Activated CD4-positive, alpha-beta T cell treated with anti-CD3 and anti-CD28 coated beads, Interleukin-2, amount 10 ng/mL, durations not matched to agents 24 days and 14 days (primary cell): ENCODE measurements around the gene BPIFA1. TPM values are rescaled to one million over a fixed set of nuclear protein-coding genes. Genes with fewer than 3 reads are reported as not detected.

ENCODE experiments used
- DNase-seq: peaks from one replicate; pipeline ENCODE4 v3.0.0; 2022
- H3K27ac Mint-ChIP-seq: one replicate; pipeline ENCODE4 v1.8.0; 2022; ENCODE audit warnings: mild to moderate bottlenecking, mixed read lengths
- H3K27me3 Mint-ChIP-seq: one replicate; pipeline ENCODE4 v1.8.0; 2022; ENCODE audit warnings: mixed read lengths
- H3K36me3 Mint-ChIP-seq: one replicate; pipeline ENCODE4 v1.8.0; 2022; ENCODE audit warnings: low read depth, mild to moderate bottlenecking, mixed read lengths
- H3K4me1 Mint-ChIP-seq: one replicate; pipeline ENCODE4 v1.8.0; 2021; ENCODE audit warnings: mixed read lengths
- H3K4me3 Mint-ChIP-seq: one replicate; pipeline ENCODE4 v1.8.0; 2022; ENCODE audit warnings: mild to moderate bottlenecking, moderate library complexity, mixed read lengths
- H3K9me3 Mint-ChIP-seq: one replicate; pipeline ENCODE4 v1.8.0; 2021; ENCODE audit warnings: mixed read lengths
- intact Hi-C: fragments of 100-400 bp; cut with micrococcal nuclease; formaldehyde crosslinking; loops from one replicate; pipeline ENCODE4 v1.15.1; 2023
- total RNA-seq: library from RNA; stranded (reverse); gene quantifications from 2 replicates; pipeline ENCODE4 v1.2.3, GENCODE V29; 2022

Gene BPIFA1
- total RNA-seq, 1 donor from 2014 or later = not detected

DNA sequence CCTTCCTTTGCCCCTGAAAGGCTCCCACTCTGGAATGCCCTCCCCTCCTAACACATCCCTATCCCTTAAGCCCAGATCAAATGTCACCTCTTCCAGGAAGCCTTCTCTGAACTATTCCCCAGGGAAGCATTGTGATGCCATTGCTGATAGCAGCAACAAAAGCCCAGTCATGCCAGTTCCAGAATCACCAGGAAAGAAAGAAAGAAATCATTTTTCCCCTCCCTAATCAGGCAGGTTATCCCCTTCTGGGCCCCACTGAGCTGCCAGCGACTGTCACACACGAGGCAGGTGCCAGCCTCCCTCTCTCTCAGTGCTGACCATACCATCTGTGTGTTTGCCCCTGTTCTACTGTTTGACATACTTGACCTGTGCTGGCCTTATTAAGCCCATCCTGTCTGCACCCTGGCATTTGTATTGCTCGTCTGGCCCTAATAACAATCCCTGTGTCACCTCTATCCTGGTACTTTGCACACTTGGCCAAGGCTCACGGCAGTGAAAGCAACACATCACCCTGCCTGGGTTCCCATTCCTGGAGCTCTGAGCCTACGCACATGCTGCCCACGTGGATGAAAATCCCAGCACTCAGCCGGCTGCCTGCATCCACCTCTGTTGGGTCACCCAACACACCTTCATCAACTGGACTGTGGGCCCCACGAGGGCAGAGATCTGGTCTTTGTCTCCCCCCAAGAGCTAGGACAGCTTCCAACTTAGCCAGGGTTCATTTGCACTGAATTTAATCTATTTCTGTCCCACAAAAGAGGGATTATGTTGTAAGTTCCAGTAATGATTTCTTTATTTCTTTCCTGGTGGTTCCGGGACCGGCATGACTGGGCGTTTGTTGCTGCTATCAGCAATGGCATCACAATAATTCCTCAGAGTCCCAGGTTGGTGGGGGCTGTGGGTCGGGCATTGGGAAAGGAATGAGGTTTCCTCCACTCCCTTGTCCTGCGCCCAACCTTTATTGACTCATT lies 42.0 kb downstream of the BPIFA1 start:
- no peaks in the 10 kb centered on the region for H3K36me3 Mint-ChIP-seq
- no peak overlapping the region for H3K27ac Mint-ChIP-seq
- H3K9me3 Mint-ChIP-seq = no peaks in the 10 kb centered on the region
- intact Hi-C loops = no loop called here
- no peak overlapping the region for H3K4me3 Mint-ChIP-seq
- DNase-seq = no peak
- no peaks in the 10 kb centered on the region for H3K4me1 Mint-ChIP-seq
- peaks cover 6% of the 10 kb centered on the region for H3K27me3 Mint-ChIP-seq

DNA sequence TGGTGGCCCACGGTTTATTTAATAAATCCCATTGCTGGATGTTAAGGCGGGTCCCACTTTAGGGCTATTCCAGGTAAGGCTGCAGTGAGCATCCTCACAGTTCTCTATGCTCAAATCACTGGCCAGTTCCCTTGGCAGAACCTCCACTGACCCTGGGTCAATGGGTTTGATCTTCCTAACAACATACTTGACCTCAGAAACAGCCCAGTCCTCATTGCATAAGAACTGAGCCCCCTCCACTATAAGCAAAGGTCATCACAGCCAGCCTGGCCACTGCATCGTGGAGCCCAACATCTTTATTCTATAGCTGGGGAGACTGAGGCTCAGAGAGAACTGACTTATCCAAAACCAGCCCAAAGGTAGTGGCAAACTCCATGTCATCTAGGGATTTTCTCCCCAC lies 42.9 kb downstream of the BPIFA1 start:
- Mint-ChIP-seq H3K27ac (no peak overlapping the region), H3K4me1 (no peaks in the 10 kb centered on the region), H3K36me3 (no peaks in the 10 kb centered on the region), H3K4me3 (no peak overlapping the region), H3K9me3 (no peaks in the 10 kb centered on the region), H3K27me3 (peaks cover 4% of the 10 kb centered on the region)
- intact Hi-C loops = no loop called here
- no peak for DNase-seq

DNA sequence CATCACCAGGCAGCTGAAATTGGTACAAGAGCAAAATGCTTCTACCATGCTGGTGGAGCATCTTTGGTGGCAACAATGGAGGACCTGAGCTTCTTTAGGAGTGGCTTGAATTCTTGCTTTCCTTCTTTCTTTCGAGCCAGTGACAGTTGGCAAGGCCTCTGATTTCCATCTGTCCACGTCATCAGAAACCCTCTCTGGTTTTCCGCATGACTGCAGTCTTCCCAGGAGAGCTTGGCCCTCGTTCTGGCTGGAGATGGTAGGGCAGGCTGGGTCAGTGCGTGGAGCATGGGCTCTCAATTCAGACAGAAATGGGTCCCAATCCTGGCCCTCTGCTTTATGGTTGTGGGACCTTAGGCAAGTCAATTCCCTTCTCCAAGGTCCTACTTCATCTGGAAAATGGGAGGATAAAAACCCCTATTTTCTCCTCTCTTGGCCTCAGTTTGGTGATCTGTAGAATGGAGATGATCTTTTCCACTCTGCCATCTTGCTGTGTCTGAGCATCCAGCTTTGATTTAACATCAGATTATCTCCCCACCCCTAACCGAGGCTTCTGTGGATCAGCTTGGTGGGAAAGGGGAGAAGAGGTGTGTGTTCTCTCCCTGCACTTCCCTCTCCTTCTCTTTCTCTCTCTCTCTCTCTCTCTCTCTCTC lies 43.6 kb downstream of the BPIFA1 start:
- no peak for DNase-seq
- Mint-ChIP-seq H3K9me3 (no peaks in the 10 kb centered on the region), H3K4me1 (no peaks in the 10 kb centered on the region), H3K27ac (no peak overlapping the region), H3K36me3 (no peaks in the 10 kb centered on the region), H3K4me3 (no peak overlapping the region), H3K27me3 (peaks cover 4% of the 10 kb centered on the region)
- intact Hi-C loops = no loop called here

DNA sequence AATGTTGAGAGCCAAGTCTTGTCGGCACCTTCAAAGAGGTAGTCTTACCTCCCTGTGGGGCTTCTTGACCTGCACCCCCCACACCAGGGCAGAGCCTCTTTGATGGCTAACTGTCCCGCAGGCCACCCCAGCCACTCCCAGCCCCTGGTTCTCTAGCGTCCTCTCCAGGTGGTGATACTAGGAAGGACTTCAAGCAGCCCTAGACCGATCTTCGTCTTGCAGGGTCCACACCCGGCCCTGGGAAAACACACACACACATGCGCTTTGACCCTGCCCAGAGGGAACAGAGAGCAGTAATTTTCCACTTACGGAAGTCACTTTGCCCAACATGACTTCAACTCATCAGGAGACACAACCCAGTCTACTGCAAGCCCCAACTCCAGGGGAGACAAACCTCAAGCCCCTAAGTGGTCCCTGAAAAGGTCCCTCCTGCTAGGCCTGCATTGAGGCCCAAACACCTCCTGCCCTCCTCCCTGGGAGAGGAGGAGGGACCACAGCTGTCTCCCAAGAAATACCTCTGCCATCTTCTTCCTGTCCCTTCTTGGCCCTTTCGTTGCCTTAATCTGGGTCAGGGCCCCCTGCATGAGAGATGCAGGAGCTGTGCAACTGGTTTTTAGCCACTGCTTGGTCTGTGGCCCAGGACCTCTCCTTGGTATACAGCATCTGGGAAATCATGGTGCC lies 44.3 kb downstream of the BPIFA1 start:
- Mint-ChIP-seq H3K4me1 (no peaks in the 10 kb centered on the region), H3K36me3 (no peaks in the 10 kb centered on the region), H3K4me3 (no peak overlapping the region), H3K27me3 (peaks cover 8% of the 10 kb centered on the region), H3K9me3 (no peaks in the 10 kb centered on the region), H3K27ac (no peak overlapping the region)
- intact Hi-C loops = no loop called here
- no peak for DNase-seq

DNA sequence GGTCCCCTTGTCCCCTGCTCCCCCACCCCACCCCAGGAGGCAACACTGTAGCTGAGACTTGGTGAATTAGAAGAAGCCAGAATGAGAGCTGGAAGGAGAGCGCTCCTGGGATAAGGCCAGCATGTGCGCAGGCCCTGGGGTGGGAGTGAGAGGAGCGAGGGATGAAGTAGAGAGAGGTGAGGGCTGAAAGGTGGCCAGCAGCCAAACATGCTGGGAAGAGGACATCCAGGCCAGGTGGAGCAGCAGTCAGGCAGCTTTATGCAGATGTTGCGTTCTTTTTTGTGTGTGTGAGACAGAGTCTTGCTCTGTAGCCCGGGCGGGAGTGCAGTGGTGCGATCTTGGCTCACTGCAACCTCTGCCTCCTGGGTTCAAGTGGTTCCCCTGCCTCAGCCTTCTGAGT lies 45.0 kb downstream of the BPIFA1 start:
- no peaks in the 10 kb centered on the region for H3K4me1 Mint-ChIP-seq
- intact Hi-C loops = no loop called here
- H3K36me3 Mint-ChIP-seq = no peaks in the 10 kb centered on the region
- H3K4me3 Mint-ChIP-seq = no peak overlapping the region
- DNase-seq = no peak
- no peaks in the 10 kb centered on the region for H3K9me3 Mint-ChIP-seq
- peaks cover 8% of the 10 kb centered on the region for H3K27me3 Mint-ChIP-seq
- no peak overlapping the region for H3K27ac Mint-ChIP-seq

DNA sequence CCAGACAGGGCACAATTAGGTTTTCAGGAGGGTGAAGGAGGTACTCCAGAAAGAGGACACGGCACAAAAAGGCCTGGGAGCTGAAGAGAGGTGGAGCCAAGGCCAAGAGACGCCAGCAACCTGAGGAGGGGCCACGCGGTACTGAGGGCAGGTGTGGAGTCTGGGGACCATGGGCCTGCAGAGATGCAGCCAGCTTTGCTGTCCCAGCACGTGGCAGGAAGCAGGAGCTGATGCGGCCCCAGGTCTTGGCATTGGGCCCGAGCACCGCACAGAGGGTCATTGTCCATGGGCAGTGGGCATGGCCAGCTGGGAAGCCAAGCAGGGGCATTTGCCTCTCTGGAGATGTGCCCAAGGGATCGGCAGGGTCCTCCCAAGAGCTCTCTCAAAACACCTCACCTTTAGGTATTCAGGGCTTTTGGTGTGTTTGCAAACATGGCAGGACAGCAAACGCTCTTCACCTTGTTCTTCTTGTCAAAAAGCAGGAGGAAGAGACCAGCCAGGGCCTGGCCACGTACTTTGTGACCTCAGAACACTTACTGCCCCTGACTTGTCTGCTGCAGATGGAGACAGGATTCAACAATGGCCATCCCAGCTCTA lies 45.9 kb downstream of the BPIFA1 start:
- intact Hi-C loops = no loop called here
- no peak for DNase-seq
- peaks cover 8% of the 10 kb centered on the region for H3K27me3 Mint-ChIP-seq
- H3K36me3 Mint-ChIP-seq = no peaks in the 10 kb centered on the region
- no peaks in the 10 kb centered on the region for H3K4me1 Mint-ChIP-seq
- H3K4me3 Mint-ChIP-seq = no peak overlapping the region
- H3K9me3 Mint-ChIP-seq = no peaks in the 10 kb centered on the region
- H3K27ac Mint-ChIP-seq = no peak overlapping the region

- H3K9me3 Mint-ChIP-seq = no peaks in the 10 kb centered on the region
- no peak for DNase-seq
- intact Hi-C loops = no loop called here
- H3K4me1 Mint-ChIP-seq = no peaks in the 10 kb centered on the region
- no peaks in the 10 kb centered on the region for H3K36me3 Mint-ChIP-seq
- no peak overlapping the region for H3K27ac Mint-ChIP-seq
- H3K4me3 Mint-ChIP-seq = no peak overlapping the region
- peaks cover 10% of the 10 kb centered on the region for H3K27me3 Mint-ChIP-seq
Measured at GRCh38 chr20:33282196-33282934, 46.6 kb downstream of the BPIFA1 start.

GRCh38 chr20:33282991-33283555 lies 47.3 kb downstream of the BPIFA1 start, which contains the start of gene BPIFB1:
Gene BPIFB1, plus strand, starts transcription at chr20:33283214. Its CDS starts 2,860 bp downstream, at chr20:33286074.
- H3K36me3 Mint-ChIP-seq = no peaks in the 10 kb centered on the region
- H3K27me3 Mint-ChIP-seq = peaks cover 10% of the 10 kb centered on the region
- no peak for DNase-seq
- no peak within 1 kb of the TSS for H3K27ac Mint-ChIP-seq
- H3K9me3 Mint-ChIP-seq = no peaks in the 10 kb centered on the region
- H3K4me3 Mint-ChIP-seq = no peak within 1 kb of the TSS
- no peaks in the 10 kb centered on the region for H3K4me1 Mint-ChIP-seq
- intact Hi-C loops = no loop called here

DNA sequence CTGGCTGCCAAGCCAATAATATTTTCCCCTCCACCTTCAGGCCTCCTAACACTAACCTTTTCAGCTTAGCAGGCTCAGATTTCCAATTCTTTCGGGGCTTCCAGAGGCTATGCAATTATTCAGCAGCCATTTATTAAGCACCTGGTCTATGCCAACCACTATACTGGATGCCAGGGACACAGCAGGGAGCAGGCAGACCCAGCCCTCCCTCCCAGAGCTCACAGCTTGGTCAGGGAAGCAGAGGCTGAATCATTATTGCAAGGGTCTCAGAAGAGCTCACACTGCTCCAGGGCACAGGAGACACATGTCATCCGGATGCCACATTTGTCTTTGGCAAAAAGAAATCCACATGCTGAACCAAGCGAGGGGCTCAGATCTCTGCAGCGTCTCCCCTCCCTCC lies 48.5 kb downstream of the BPIFA1 start:
- intact Hi-C loops = no loop called here

GRCh38 chr20:33284937-33285336 lies 49.1 kb downstream of the BPIFA1 start:
- Mint-ChIP-seq H3K27me3 (peaks cover 7% of the 10 kb centered on the region), H3K4me1 (no peaks in the 10 kb centered on the region), H3K9me3 (no peaks in the 10 kb centered on the region), H3K4me3 (no peak overlapping the region), H3K27ac (no peak overlapping the region), H3K36me3 (no peaks in the 10 kb centered on the region)
- DNase-seq = no peak
- intact Hi-C loops = no loop called here

More for the DNA sequence above, 48.5 kb downstream of the BPIFA1 start:
- Mint-ChIP-seq H3K27me3 (peaks cover 7% of the 10 kb centered on the region), H3K4me3 (no peak overlapping the region), H3K4me1 (no peaks in the 10 kb centered on the region), H3K9me3 (no peaks in the 10 kb centered on the region), H3K27ac (no peak overlapping the region), H3K36me3 (no peaks in the 10 kb centered on the region)
- DNase-seq = no peak

- Mint-ChIP-seq H3K27me3 (peaks cover 7% of the 10 kb centered on the region), H3K27ac (no peak overlapping the region), H3K4me1 (no peaks in the 10 kb centered on the region), H3K9me3 (no peaks in the 10 kb centered on the region), H3K36me3 (no peaks in the 10 kb centered on the region), H3K4me3 (no peak overlapping the region)
- DNase-seq = no peak
- intact Hi-C loops = no loop called here
Measured at GRCh38 chr20:33285861-33286495, 50.2 kb downstream of the BPIFA1 start.

GRCh38 chr20:33287884-33288283 lies 52.1 kb downstream of the BPIFA1 start:
- Mint-ChIP-seq H3K27me3 (peaks cover 7% of the 10 kb centered on the region), H3K4me1 (no peaks in the 10 kb centered on the region), H3K36me3 (no peaks in the 10 kb centered on the region), H3K9me3 (no peaks in the 10 kb centered on the region), H3K4me3 (no peak overlapping the region), H3K27ac (no peak overlapping the region)
- intact Hi-C loops = no loop called here
- no peak for DNase-seq
